NB4 (cell line): Measurements from ENCODE around the gene RGS4.

ENCODE experiments used
- CTCF ChIP-seq: IDR thresholded peaks from one replicate; pipeline ENCODE4 v1.5.1; 2012; ENCODE audit warnings: low read depth, low read length
- MAX ChIP-seq: IDR thresholded peaks from 2 replicates; pipeline ENCODE4 v1.6.1; 2011; ENCODE audit warnings: low read depth, low read length
- MYC ChIP-seq: IDR thresholded peaks from 2 replicates; pipeline ENCODE4 v1.6.1; 2011; ENCODE audit warnings: low read depth, low read length
- POLR2A ChIP-seq: IDR thresholded peaks from 2 replicates; pipeline ENCODE4 v1.6.1; 2011; ENCODE audit warnings: mild to moderate bottlenecking; ENCODE audit not compliant: insufficient read length; ENCODE audit errors: extremely low read depth

GRCh38 chr1:163060343-163061007, 8.7 kb upstream of the RGS4 start:
- no peak for TF ChIP-seq CTCF
- TF ChIP-seq MYC: no peak
- TF ChIP-seq POLR2A: no peak
- TF ChIP-seq MAX: no peak
